HepG2 (cell line): Measurements from ENCODE around the gene RPTOR. TPM values are rescaled to one million over a fixed set of nuclear protein-coding genes. Genes with fewer than 3 reads are reported as not detected.

Experiments used
- NR2C2 ChIP-seq: sonication (generic); formaldehyde crosslinking; IDR thresholded peaks from 2 replicates; pipeline ENCODE4 v1.4.0; 2020; ENCODE audit warnings: missing genetic modification reagents, mild to moderate bottlenecking, moderate library complexity, borderline replicate concordance
- NRL ChIP-seq: sonication (generic); formaldehyde crosslinking; IDR thresholded peaks from 2 replicates; pipeline ENCODE4 v1.5.0; 2020; ENCODE audit warnings: missing genetic modification reagents, mild to moderate bottlenecking, moderate library complexity, borderline replicate concordance
- RFXAP ChIP-seq: sonication (generic); formaldehyde crosslinking; IDR thresholded peaks from 2 replicates; pipeline ENCODE4 v1.4.0; 2020; ENCODE audit warnings: missing genetic modification reagents, borderline replicate concordance
- ZNF678 ChIP-seq: sonication (generic); formaldehyde crosslinking; IDR thresholded peaks from 2 replicates; pipeline ENCODE4 v1.4.0; 2020; ENCODE audit warnings: mild to moderate bottlenecking, missing genetic modification reagents
- polyA plus RNA-seq, 8 experiments: library from polyadenylated mRNA; depleted of rRNA in 3 of 8; stranded (reverse) in 7 of 8; unstranded in 1 of 8; fragments of >200 nt; fragmentation: Illumina TruSeq in 4 of 8; extraction: Trizol in 4 of 8; gene quantifications; 2 replicates each; pipeline versions ENCODE4 v1.2.1 to v1.2.3, GENCODE V29; 2011 to 2016; ENCODE audit warnings: low read depth in 4 of 8, missing spikeins in 1 of 8, mixed read lengths in 1 of 8; ENCODE audit not compliant: insufficient read depth in 1 of 8
- total RNA-seq, 5 experiments: library from RNA; depleted of rRNA; stranded (reverse); fragments of >200 nt; fragmentation: Illumina TruSeq; extraction: Trizol; gene quantifications; 2 replicates each; pipeline ENCODE4 v1.2.3, GENCODE V29; 2016; ENCODE audit warnings: low read depth in 1 of 5
- TF ChIP-seq, protein P1 (sequence below), 2 experiments: sonication (generic) in 1 of 2; formaldehyde crosslinking in 1 of 2; IDR thresholded peaks; 2 replicates each; pipeline versions ENCODE4 v1.6.1 to v1.9.0; 2014 to 2022; ENCODE audit warnings: antibody characterized with exemption in 1 of 2, borderline replicate concordance in 1 of 2, inconsistent platforms in 1 of 2, low read depth in 1 of 2, missing genetic modification reagents in 1 of 2
- TF ChIP-seq, protein P2 (sequence below): sonication (generic); formaldehyde crosslinking; IDR thresholded peaks from 2 replicates; pipeline ENCODE4 v1.4.0; 2020; ENCODE audit warnings: missing genetic modification reagents, borderline replicate concordance

Gene RPTOR
- total and polyA plus RNA-seq, 2 of the 13 experiments (the other 11 are each of a cell fraction or from before 2014, with no cell fraction given), result 6.6 to 25.3 TPM

DNA sequence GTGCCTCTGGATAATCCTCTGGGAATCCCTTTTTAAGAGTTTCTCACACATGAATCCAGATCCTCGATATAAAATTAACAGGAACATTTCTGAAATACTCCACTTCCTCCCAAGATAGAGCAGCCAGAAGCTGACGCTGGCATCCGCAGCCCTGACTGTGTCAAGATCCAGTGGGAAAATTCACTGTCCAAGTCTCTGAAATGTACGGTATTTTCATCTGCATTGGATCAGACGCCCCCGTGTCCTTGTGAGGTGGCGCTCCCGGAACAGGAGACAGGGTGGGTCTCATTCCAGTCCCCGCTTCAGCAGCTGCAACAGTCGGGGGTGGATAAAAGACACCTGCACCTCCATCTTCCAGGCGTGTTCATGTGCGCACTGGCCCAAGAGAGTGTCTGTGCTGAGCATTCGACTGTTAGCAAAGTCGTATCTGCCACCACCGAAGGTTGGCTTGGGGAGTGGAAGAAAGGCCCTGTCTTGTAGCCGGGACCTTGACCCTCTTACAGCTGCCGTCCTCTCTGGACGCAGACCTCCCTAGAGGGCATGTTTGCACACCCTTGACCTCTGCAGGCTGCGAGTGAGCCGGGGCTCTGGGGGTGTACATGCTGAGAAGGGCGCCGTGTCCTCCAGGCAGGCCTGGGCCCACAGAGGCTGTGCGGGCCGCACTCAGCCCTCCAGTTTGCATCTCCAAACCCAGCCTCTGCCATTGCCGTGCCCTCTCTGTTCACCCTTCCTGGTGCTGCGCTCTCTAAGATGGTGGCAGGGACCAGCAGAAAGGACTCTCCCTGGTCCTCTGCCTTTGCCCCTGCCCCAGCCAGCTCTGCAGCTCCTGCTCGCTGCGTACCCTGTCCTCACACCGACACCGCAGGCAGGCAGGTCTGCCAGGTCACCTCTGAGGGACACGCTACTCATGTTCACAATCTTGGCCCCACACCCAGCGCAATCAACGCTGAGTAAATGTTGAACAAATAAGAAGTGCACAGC is 375.0 kb downstream of the RPTOR start (continued):
- TF ChIP-seq, protein P1, sequence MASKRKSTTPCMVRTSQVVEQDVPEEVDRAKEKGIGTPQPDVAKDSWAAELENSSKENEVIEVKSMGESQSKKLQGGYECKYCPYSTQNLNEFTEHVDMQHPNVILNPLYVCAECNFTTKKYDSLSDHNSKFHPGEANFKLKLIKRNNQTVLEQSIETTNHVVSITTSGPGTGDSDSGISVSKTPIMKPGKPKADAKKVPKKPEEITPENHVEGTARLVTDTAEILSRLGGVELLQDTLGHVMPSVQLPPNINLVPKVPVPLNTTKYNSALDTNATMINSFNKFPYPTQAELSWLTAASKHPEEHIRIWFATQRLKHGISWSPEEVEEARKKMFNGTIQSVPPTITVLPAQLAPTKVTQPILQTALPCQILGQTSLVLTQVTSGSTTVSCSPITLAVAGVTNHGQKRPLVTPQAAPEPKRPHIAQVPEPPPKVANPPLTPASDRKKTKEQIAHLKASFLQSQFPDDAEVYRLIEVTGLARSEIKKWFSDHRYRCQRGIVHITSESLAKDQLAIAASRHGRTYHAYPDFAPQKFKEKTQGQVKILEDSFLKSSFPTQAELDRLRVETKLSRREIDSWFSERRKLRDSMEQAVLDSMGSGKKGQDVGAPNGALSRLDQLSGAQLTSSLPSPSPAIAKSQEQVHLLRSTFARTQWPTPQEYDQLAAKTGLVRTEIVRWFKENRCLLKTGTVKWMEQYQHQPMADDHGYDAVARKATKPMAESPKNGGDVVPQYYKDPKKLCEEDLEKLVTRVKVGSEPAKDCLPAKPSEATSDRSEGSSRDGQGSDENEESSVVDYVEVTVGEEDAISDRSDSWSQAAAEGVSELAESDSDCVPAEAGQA (IDR thresholded peaks at IDR 0.05; ENCODE audit: low read depth), result no peak
- TF ChIP-seq, protein P1 (CRISPR knock-in tag; IDR thresholded peaks at IDR 0.05; ENCODE audit: borderline replicate concordance), result no peak
- TF ChIP-seq, protein P2, sequence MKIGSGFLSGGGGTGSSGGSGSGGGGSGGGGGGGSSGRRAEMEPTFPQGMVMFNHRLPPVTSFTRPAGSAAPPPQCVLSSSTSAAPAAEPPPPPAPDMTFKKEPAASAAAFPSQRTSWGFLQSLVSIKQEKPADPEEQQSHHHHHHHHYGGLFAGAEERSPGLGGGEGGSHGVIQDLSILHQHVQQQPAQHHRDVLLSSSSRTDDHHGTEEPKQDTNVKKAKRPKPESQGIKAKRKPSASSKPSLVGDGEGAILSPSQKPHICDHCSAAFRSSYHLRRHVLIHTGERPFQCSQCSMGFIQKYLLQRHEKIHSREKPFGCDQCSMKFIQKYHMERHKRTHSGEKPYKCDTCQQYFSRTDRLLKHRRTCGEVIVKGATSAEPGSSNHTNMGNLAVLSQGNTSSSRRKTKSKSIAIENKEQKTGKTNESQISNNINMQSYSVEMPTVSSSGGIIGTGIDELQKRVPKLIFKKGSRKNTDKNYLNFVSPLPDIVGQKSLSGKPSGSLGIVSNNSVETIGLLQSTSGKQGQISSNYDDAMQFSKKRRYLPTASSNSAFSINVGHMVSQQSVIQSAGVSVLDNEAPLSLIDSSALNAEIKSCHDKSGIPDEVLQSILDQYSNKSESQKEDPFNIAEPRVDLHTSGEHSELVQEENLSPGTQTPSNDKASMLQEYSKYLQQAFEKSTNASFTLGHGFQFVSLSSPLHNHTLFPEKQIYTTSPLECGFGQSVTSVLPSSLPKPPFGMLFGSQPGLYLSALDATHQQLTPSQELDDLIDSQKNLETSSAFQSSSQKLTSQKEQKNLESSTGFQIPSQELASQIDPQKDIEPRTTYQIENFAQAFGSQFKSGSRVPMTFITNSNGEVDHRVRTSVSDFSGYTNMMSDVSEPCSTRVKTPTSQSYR, result no peak
- TF ChIP-seq ZNF678 (CRISPR knock-in tag) (no peak), NRL (CRISPR knock-in tag) (peak; percentile 29; the same call in 1 of the 2 replicates), NR2C2 (peak; percentile 52), RFXAP (CRISPR knock-in tag) (no peak)
